Epithelial cell of esophagus (primary cell): ENCODE measurements around the gene JDP2.

ENCODE experiments used
- DNase-seq: peaks from one replicate; pipeline ENCODE4 v3.0.0; 2010; ENCODE audit warnings: low read depth
- H3K4me3 ChIP-seq: 2 replicates; pipeline ENCODE4 v1.5.1; 2011; ENCODE audit warnings: mild to moderate bottlenecking, low read length, control low read depth
- TF ChIP-seq, protein P1 (sequence below): IDR thresholded peaks from 2 replicates; pipeline ENCODE4 v1.5.1; 2011; ENCODE audit warnings: low read depth, mild to moderate bottlenecking, low read length, control low read depth, inconsistent platforms; ENCODE audit not compliant: insufficient read depth; ENCODE audit errors: missing control alignments

The JDP2 gene

DNA sequence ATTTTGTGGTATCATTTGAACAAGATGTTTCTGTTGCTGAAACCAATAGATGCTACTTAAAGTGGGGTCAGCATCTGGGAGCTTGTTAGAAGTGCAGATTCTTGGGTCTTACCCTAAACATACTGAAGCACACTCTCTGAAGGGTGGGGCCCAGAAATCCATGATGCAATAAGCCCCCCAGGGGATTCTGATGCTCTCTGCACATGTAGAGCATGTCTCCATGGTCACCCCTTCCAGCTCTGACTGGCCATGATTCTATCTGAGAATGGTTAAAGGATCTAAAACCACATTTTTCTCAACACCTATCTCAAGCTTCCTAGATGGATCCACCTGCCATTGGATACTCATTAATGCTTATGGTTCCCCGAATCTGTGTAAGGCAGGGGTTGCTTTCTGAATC, 20.4 kb downstream of the JDP2 start:
- no peak for DNase-seq
- TF ChIP-seq, protein P1, sequence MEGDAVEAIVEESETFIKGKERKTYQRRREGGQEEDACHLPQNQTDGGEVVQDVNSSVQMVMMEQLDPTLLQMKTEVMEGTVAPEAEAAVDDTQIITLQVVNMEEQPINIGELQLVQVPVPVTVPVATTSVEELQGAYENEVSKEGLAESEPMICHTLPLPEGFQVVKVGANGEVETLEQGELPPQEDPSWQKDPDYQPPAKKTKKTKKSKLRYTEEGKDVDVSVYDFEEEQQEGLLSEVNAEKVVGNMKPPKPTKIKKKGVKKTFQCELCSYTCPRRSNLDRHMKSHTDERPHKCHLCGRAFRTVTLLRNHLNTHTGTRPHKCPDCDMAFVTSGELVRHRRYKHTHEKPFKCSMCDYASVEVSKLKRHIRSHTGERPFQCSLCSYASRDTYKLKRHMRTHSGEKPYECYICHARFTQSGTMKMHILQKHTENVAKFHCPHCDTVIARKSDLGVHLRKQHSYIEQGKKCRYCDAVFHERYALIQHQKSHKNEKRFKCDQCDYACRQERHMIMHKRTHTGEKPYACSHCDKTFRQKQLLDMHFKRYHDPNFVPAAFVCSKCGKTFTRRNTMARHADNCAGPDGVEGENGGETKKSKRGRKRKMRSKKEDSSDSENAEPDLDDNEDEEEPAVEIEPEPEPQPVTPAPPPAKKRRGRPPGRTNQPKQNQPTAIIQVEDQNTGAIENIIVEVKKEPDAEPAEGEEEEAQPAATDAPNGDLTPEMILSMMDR = no peak
- no peak overlapping the region for H3K4me3 ChIP-seq

DNA sequence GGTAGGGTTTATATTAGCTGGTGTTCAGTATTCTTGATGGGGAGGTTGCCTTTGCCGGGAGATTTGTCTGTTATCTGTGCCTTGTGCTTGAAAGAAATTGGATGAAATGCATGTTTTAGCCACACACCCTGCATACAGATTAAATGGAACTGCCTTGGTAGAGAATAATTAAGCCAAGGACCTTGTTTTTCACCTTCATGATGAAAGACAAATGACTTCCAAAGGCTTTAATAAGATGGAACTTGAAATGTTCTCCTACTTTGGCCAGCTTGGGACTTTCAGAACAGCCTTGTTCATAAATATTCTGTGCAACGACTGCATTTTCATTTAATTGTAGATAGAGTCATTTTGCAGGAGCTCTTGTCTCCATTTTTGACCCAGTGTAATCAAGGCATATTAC, 21.2 kb downstream of the JDP2 start:
- no peak overlapping the region for H3K4me3 ChIP-seq
- no peak for DNase-seq
- TF ChIP-seq, protein P1 = no peak

DNA sequence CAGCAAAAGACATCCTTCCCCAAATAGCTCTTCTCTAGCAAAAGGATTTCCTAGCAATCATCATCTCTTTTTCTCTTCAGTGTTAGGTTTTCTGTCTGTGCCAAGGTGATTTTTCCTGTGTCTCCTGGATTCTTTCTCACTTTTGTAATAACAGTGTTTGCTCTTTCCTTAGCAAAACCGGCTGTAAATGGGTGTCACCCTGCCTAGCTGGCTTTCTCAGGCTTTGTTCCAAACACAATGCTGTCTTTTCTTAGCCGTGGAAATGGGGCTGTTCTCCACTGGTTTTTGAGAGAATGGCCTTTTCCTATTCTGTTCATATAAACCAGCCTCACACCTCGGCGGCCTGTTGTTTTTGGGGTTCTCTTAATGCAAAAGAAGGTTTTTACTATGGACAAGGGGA, 21.9 kb downstream of the JDP2 start:
- DNase-seq = peak; percentile 14
- no peak overlapping the region for H3K4me3 ChIP-seq
- TF ChIP-seq, protein P1 = no peak

GRCh38 chr14:75450381-75451276, 22.8 kb downstream of the JDP2 start:
- TF ChIP-seq, protein P1 = peak; percentile 35
- H3K4me3 ChIP-seq = no peak overlapping the region
- peak; percentile 87 for DNase-seq

- TF ChIP-seq, protein P1 = no peak
- DNase-seq = no peak
- no peak overlapping the region for H3K4me3 ChIP-seq
Observed at GRCh38 chr14:75452324-75452723, 24.5 kb downstream of the JDP2 start.

GRCh38 chr14:75452900-75453816, 25.3 kb downstream of the JDP2 start:
- DNase-seq = peak; percentile 94
- no peak overlapping the region for H3K4me3 ChIP-seq
- TF ChIP-seq, protein P1 = no peak
